H9 (cell line): ENCODE results near the gene ENPP4. TPM values are rescaled to one million over a fixed set of nuclear protein-coding genes. Genes with fewer than 3 reads are reported as not detected.

Experiments
- DNase-seq: peaks from one replicate; pipeline ENCODE4 v3.0.0-alpha.2; 2017
- H2AFZ ChIP-seq: one replicate; pipeline ENCODE4 v1.6.1; 2013; ENCODE audit warnings: mild to moderate bottlenecking, low read length, control low read depth, moderate library complexity
- H2AK5ac ChIP-seq: 2 replicates; pipeline ENCODE4 v1.6.1; 2013; ENCODE audit warnings: low read length, control low read depth, mixed read lengths; ENCODE audit not compliant: insufficient read length
- H2BK120ac ChIP-seq: one replicate; pipeline ENCODE4 v1.6.1; 2013; ENCODE audit warnings: low read depth, mild to moderate bottlenecking, low read length, control low read depth, inconsistent platforms; ENCODE audit not compliant: poor library complexity, severe bottlenecking
- H2BK12ac ChIP-seq: 2 replicates; pipeline ENCODE4 v1.6.1; 2013; ENCODE audit warnings: low read length, control low read depth, mixed read lengths, low read depth; ENCODE audit not compliant: insufficient read length
- H2BK15ac ChIP-seq: 2 replicates; pipeline ENCODE4 v1.6.1; 2013; ENCODE audit warnings: low read depth, low read length, control low read depth
- H2BK20ac ChIP-seq: one replicate; pipeline ENCODE4 v1.6.1; 2013; ENCODE audit warnings: low read depth, mild to moderate bottlenecking, low read length, control low read depth, inconsistent platforms; ENCODE audit not compliant: poor library complexity, severe bottlenecking
- H2BK5ac ChIP-seq: 2 replicates; pipeline ENCODE4 v1.6.1; 2013; ENCODE audit warnings: low read length, control low read depth, mixed read lengths; ENCODE audit not compliant: insufficient read length
- H3K14ac ChIP-seq: 2 replicates; pipeline ENCODE4 v1.6.1; 2013; ENCODE audit warnings: low read length, control low read depth; ENCODE audit not compliant: insufficient read depth
- H3K18ac ChIP-seq: 2 replicates; pipeline ENCODE4 v1.6.1; 2013; ENCODE audit warnings: low read depth, mild to moderate bottlenecking, mixed read lengths, low read length, control low read depth; ENCODE audit not compliant: insufficient read length
- H3K23ac ChIP-seq: 2 replicates; pipeline ENCODE4 v1.6.1; 2013; ENCODE audit warnings: low read length, control low read depth, mixed read lengths, low read depth; ENCODE audit not compliant: insufficient read length
- H3K23me2 ChIP-seq: 2 replicates; pipeline ENCODE4 v1.6.1; 2013; ENCODE audit warnings: low read depth, mild to moderate bottlenecking, mixed read lengths, low read length, control low read depth; ENCODE audit not compliant: insufficient read length, poor library complexity, severe bottlenecking
- H3K27ac ChIP-seq: 2 replicates; pipeline ENCODE4 v1.5.1; 2013; ENCODE audit warnings: low read length, control low read depth, mixed read lengths, low read depth; ENCODE audit not compliant: insufficient read length
- H3K27me3 ChIP-seq: 2 replicates; pipeline ENCODE4 v1.6.1; 2013; ENCODE audit warnings: low read length, control low read depth, inconsistent platforms; ENCODE audit not compliant: insufficient read depth
- H3K4ac ChIP-seq: 2 replicates; pipeline ENCODE4 v1.6.1; 2013; ENCODE audit warnings: low read depth, mild to moderate bottlenecking, control low read depth, inconsistent platforms, low read length, moderate library complexity
- H3K4me1 ChIP-seq: 2 replicates; pipeline ENCODE4 v1.6.1; 2013; ENCODE audit warnings: low read length, control low read depth, inconsistent platforms; ENCODE audit not compliant: insufficient read depth
- H3K4me2 ChIP-seq: 2 replicates; pipeline ENCODE4 v1.6.1; 2013; ENCODE audit warnings: low read length, control low read depth, mixed read lengths; ENCODE audit not compliant: insufficient read length, insufficient read depth
- H3K56ac ChIP-seq: 2 replicates; pipeline ENCODE4 v1.6.1; 2013; ENCODE audit warnings: low read depth, mild to moderate bottlenecking, mixed read lengths, low read length, control low read depth; ENCODE audit not compliant: insufficient read length
- H3K79me1 ChIP-seq: 2 replicates; pipeline ENCODE4 v1.6.1; 2013; ENCODE audit warnings: low read depth, mild to moderate bottlenecking, moderate library complexity, low read length, control low read depth, inconsistent platforms; ENCODE audit not compliant: insufficient read depth, poor library complexity, severe bottlenecking
- H3K79me2 ChIP-seq: 2 replicates; pipeline ENCODE4 v1.6.1; 2013; ENCODE audit warnings: low read length, control low read depth, inconsistent platforms; ENCODE audit not compliant: insufficient read depth
- H3K9ac ChIP-seq: 2 replicates; pipeline ENCODE4 v1.6.1; 2013; ENCODE audit warnings: low read length, control low read depth, mixed read lengths; ENCODE audit not compliant: insufficient read length; ENCODE audit errors: extremely low read depth
- H3K9me3 ChIP-seq: one replicate; pipeline ENCODE4 v1.6.1; 2013; ENCODE audit warnings: low read depth, low read length, inconsistent platforms; ENCODE audit not compliant: control insufficient read depth
- H3T11ph ChIP-seq: one replicate; pipeline ENCODE4 v1.6.1; 2013; ENCODE audit warnings: mild to moderate bottlenecking, low read length, control low read depth, inconsistent platforms
- H4K20me1 ChIP-seq: one replicate; pipeline ENCODE4 v1.6.1; 2013; ENCODE audit not compliant: control insufficient read depth, insufficient read length, insufficient read depth
- H4K5ac ChIP-seq: 2 replicates; pipeline ENCODE4 v1.6.1; 2013; ENCODE audit warnings: low read depth, mild to moderate bottlenecking, mixed read lengths, low read length, control low read depth; ENCODE audit not compliant: insufficient read length
- H4K8ac ChIP-seq: replicated peaks from 2 replicates; pipeline ENCODE4 v1.6.1; 2013; ENCODE audit warnings: low read length, control low read depth, mixed read lengths, low read depth; ENCODE audit not compliant: insufficient read length
- H4K91ac ChIP-seq: 2 replicates; pipeline ENCODE4 v1.6.1; 2013; ENCODE audit warnings: low read depth, mild to moderate bottlenecking, moderate library complexity, mixed read lengths, low read length, control low read depth; ENCODE audit not compliant: insufficient read length
- H3K27ac Mint-ChIP-seq, 3 experiments: 2 replicates in 2 of 3; 3 replicates in 1 of 3; pipeline ENCODE4 v1.8.0; 2020 to 2021; ENCODE audit warnings: mixed read lengths in 3 of 3, mild to moderate bottlenecking in 1 of 3, moderate library complexity in 1 of 3
- H3K27me3 Mint-ChIP-seq: 2 replicates; pipeline ENCODE4 v1.8.0; 2021; ENCODE audit warnings: low read depth, mild to moderate bottlenecking, moderate library complexity, mixed read lengths
- H3K36me3 Mint-ChIP-seq, 3 experiments: 2 replicates in 2 of 3; 3 replicates in 1 of 3; pipeline ENCODE4 v1.8.0; 2020 to 2021; ENCODE audit warnings: low read depth in 3 of 3, mixed read lengths in 3 of 3; ENCODE audit not compliant: insufficient read depth in 1 of 3
- H3K4me1 Mint-ChIP-seq, 2 experiments: 2 replicates each; pipeline ENCODE4 v1.8.0; 2020; ENCODE audit warnings: mixed read lengths in 2 of 2
- H3K4me3 Mint-ChIP-seq, 2 experiments: 2 replicates in 1 of 2; 3 replicates in 1 of 2; pipeline ENCODE4 v1.8.0; 2020 to 2021; ENCODE audit warnings: mild to moderate bottlenecking in 2 of 2, mixed read lengths in 2 of 2, moderate library complexity in 1 of 2
- H3K9me3 Mint-ChIP-seq, 2 experiments: 2 replicates in 1 of 2; 3 replicates in 1 of 2; pipeline ENCODE4 v1.8.0; 2020; ENCODE audit warnings: mild to moderate bottlenecking in 2 of 2, mixed read lengths in 2 of 2, moderate library complexity in 1 of 2
- WGBS: extraction: QIAGEN DNeasy Blood & Tissue Kit; methylation state at CpG from one replicate; pipeline ENCODE4 v1.1.7; 2013; ENCODE audit warnings: missing lambda C conversion rate, low lambda C conversion rate, mixed read lengths; ENCODE audit not compliant: insufficient read length; ENCODE audit errors: extremely low coverage; 5-methylcytosine and 5-hydroxymethylcytosine counted together
- total RNA-seq: library from RNA; stranded (reverse); gene quantifications from 2 replicates; pipeline ENCODE4 v1.2.1, GENCODE V29; 2021
- TF ChIP-seq, protein P1 (sequence below): fragments of 200-600 bp; sonication (generic); conservative IDR thresholded peaks from 3 replicates; pipeline ENCODE4 v1.8.0; 2021; ENCODE audit warnings: antibody characterized with exemption, mild to moderate bottlenecking

The ENPP4 gene
- total RNA-seq, 1 experiment from 2014 or later = 3.2 TPM

DNA sequence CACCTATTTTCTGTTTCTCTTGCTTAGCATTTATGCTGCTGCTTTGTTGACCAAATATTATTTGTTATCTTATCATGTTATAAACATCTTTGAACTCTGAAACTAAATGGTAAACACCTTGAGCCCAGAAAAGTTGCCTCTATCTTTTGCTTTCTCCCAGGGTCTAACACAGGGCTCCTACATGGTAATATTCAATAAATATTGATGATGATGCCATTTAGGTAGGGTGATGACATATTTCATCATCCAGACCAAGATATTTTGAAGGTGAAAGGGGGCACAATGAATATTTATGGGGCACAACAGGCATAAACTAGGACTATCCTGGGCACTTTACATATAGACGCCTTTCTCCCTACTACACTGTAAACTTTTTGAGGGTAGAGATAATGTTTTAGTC lies 11.6 kb upstream of the ENPP4 start:
- no peak overlapping the region for H3K4ac ChIP-seq
- peaks cover 7 to 10% of the 10 kb centered on the region in 2 experiments for H3K4me1 Mint-ChIP-seq
- no peaks in the 10 kb centered on the region for H3K9me3 ChIP-seq
- no peak overlapping the region for H3K56ac ChIP-seq
- H4K5ac ChIP-seq = no peak overlapping the region
- no peak for DNase-seq
- no peaks in the 10 kb centered on the region for H4K20me1 ChIP-seq
- no CpG with 5 or more reads among the region's 1 CpG for WGBS
- no peak overlapping the region for H3K14ac ChIP-seq
- H3K9me3 Mint-ChIP-seq = peaks cover 24 to 27% of the 10 kb centered on the region in 2 experiments
- H3K27me3 Mint-ChIP-seq = peaks cover 2% of the 10 kb centered on the region
- H3K23me2 ChIP-seq = no peaks in the 10 kb centered on the region
- no peak overlapping the region for H3K27ac ChIP-seq
- H3K4me1 ChIP-seq = peaks cover 2% of the 10 kb centered on the region; the same call in 1 of the 2 replicates
- no peak overlapping the region for H3T11ph ChIP-seq
- no peak overlapping the region for H3K18ac ChIP-seq
- H3K36me3 Mint-ChIP-seq = peaks cover 16 to 24% (median 23%) of the 10 kb centered on the region in 3 experiments
- H3K23ac ChIP-seq = no peak overlapping the region
- H3K27ac Mint-ChIP-seq = no peak overlapping the region
- no peaks in the 10 kb centered on the region for H3K79me2 ChIP-seq
- no peak overlapping the region for H2AFZ ChIP-seq
- no peak overlapping the region for H4K91ac ChIP-seq
- no peak overlapping the region for H2BK20ac ChIP-seq
- H2AK5ac ChIP-seq = no peak overlapping the region
- TF ChIP-seq, protein P1, sequence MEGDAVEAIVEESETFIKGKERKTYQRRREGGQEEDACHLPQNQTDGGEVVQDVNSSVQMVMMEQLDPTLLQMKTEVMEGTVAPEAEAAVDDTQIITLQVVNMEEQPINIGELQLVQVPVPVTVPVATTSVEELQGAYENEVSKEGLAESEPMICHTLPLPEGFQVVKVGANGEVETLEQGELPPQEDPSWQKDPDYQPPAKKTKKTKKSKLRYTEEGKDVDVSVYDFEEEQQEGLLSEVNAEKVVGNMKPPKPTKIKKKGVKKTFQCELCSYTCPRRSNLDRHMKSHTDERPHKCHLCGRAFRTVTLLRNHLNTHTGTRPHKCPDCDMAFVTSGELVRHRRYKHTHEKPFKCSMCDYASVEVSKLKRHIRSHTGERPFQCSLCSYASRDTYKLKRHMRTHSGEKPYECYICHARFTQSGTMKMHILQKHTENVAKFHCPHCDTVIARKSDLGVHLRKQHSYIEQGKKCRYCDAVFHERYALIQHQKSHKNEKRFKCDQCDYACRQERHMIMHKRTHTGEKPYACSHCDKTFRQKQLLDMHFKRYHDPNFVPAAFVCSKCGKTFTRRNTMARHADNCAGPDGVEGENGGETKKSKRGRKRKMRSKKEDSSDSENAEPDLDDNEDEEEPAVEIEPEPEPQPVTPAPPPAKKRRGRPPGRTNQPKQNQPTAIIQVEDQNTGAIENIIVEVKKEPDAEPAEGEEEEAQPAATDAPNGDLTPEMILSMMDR = no peak
- no peaks in the 10 kb centered on the region for H3K79me1 ChIP-seq
- no peak overlapping the region for H2BK15ac ChIP-seq
- H2BK5ac ChIP-seq = no peak overlapping the region
- H3K4me3 Mint-ChIP-seq = no peak overlapping the region
- no peak overlapping the region for H2BK12ac ChIP-seq
- no peak overlapping the region for H2BK120ac ChIP-seq
- H4K8ac ChIP-seq = no peak overlapping the region
- H3K9ac ChIP-seq = no peak overlapping the region
- no peak overlapping the region for H3K4me2 ChIP-seq
- no peaks in the 10 kb centered on the region for H3K27me3 ChIP-seq
